Tibial nerve (tissue), 4 donors: ENCODE measurements around the gene ADAP1. TPM values are rescaled to one million over a fixed set of nuclear protein-coding genes. Genes with fewer than 3 reads are reported as not detected.
A peak's percentile ranks its signal among the peaks of the same experiment; 100 is the strongest.
"Not testable (repeated sequence)": the region's sequence is repeated elsewhere in the genome, so short reads cannot be mapped to it uniquely, and the experiment has no call there.

Source experiments
- DNase-seq, 2 donors: peaks; one replicate each; pipeline ENCODE4 v3.0.0-alpha.2; 2019; ENCODE audit warnings: low spot score in 2 of 2
- H3K27ac ChIP-seq, 4 donors: fragments of 200-600 bp; sonication (generic) in 3 of 4; one replicate each; pipeline ENCODE4 v1.5.1; 2017 to 2019; ENCODE audit warnings: mild to moderate bottlenecking in 1 of 4
- H3K27me3 ChIP-seq, 2 donors: fragments of 200-600 bp; sonication (generic) in 1 of 2; one replicate each; pipeline versions ENCODE4 v1.5.1 to v1.6.0; 2017 to 2019
- H3K36me3 ChIP-seq, 3 donors: fragments of 200-600 bp; sonication (generic); one replicate each; pipeline ENCODE4 v1.5.1; 2018 to 2019
- H3K4me1 ChIP-seq, 4 donors: fragments of 200-600 bp; sonication (generic) in 3 of 4; one replicate each; pipeline ENCODE4 v1.5.1; 2017 to 2019
- H3K4me3 ChIP-seq, 4 donors: fragments of 200-600 bp; sonication (generic) in 3 of 4; one replicate each; pipeline ENCODE4 v1.5.1; 2017 to 2019; ENCODE audit warnings: mild to moderate bottlenecking in 1 of 4, moderate library complexity in 1 of 4
- H3K9me3 ChIP-seq, 4 donors: fragments of 200-600 bp; sonication (generic) in 3 of 4; one replicate each; pipeline ENCODE4 v1.5.1; 2017 to 2019
- EP300 ChIP-seq, 2 donors: sonication (generic); formaldehyde crosslinking; IDR thresholded peaks; one replicate each; pipeline ENCODE4 v1.6.1; 2017; ENCODE audit warnings: antibody characterized with exemption in 2 of 2, mild to moderate bottlenecking in 1 of 2
- POLR2A ChIP-seq, 2 donors: fragments of 450-650 bp; IDR thresholded peaks; one replicate each; pipeline ENCODE4 v1.6.1; 2017; ENCODE audit warnings: antibody characterized with exemption in 2 of 2, mild to moderate bottlenecking in 2 of 2, moderate library complexity in 2 of 2
- WGBS, 2 donors: methylation state at CpG; one replicate each; pipeline ENCODE4 v1.1.5; 2018; 5-methylcytosine and 5-hydroxymethylcytosine counted together
- total RNA-seq, 4 donors: library from RNA; depleted of rRNA; stranded (reverse); fragments of >200 nt; gene quantifications; one replicate each; pipeline ENCODE4 v1.1.0, GENCODE V29; 2016
- TF ChIP-seq, protein P1 (sequence below), 5 experiments: fragments of 200-600 bp in 3 of 5; fragments of 450-650 bp in 2 of 5; sonication (generic) in 3 of 5; IDR thresholded peaks; one replicate each; pipeline ENCODE4 v1.5.1; 2016 to 2019; ENCODE audit warnings: antibody characterized with exemption in 5 of 5, mild to moderate bottlenecking in 3 of 5, moderate library complexity in 2 of 5

The ADAP1 gene
- total RNA-seq, 4 donors from 2014 or later: 29.3 to 53.0 (median 39.6) TPM

GRCh38 chr7:929311-929711 is 25.2 kb downstream of the ADAP1 start:
- DNase-seq: peak in 1 of 2 donors; percentile 23
- H3K4me1 ChIP-seq: peaks cover 0 to 63% (median 30%) of the 10 kb centered on the region in 4 donors
- no peak overlapping the region for H3K4me3 ChIP-seq
- H3K9me3 ChIP-seq: no peaks in the 10 kb centered on the region
- no peaks in the 10 kb centered on the region for H3K27me3 ChIP-seq
- peak overlapping the region; percentile 74 to 95 (median 89) for H3K27ac ChIP-seq
- 62 to 63% methylated on average over 14 of the region's 14 CpGs for WGBS, 2 donors
- TF ChIP-seq POLR2A (IDR thresholded peaks at IDR 0.05) (no peak), EP300 (IDR thresholded peaks at IDR 0.05) (peak in 1 of 2 donors; percentile 69)
- TF ChIP-seq, protein P1, sequence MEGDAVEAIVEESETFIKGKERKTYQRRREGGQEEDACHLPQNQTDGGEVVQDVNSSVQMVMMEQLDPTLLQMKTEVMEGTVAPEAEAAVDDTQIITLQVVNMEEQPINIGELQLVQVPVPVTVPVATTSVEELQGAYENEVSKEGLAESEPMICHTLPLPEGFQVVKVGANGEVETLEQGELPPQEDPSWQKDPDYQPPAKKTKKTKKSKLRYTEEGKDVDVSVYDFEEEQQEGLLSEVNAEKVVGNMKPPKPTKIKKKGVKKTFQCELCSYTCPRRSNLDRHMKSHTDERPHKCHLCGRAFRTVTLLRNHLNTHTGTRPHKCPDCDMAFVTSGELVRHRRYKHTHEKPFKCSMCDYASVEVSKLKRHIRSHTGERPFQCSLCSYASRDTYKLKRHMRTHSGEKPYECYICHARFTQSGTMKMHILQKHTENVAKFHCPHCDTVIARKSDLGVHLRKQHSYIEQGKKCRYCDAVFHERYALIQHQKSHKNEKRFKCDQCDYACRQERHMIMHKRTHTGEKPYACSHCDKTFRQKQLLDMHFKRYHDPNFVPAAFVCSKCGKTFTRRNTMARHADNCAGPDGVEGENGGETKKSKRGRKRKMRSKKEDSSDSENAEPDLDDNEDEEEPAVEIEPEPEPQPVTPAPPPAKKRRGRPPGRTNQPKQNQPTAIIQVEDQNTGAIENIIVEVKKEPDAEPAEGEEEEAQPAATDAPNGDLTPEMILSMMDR (IDR thresholded peaks at IDR 0.05): no peak
- peaks cover 0 to 1% (median 0%) of the 10 kb centered on the region in 3 donors for H3K36me3 ChIP-seq

- Histone ChIP-seq H3K27ac (peak overlapping the region; percentile 74 to 95 (median 89)), H3K4me3 (no peak overlapping the region), H3K9me3 (no peaks in the 10 kb centered on the region), H3K36me3 (no peaks in the 10 kb centered on the region), H3K4me1 (peaks cover 0 to 84% (median 46%) of the 10 kb centered on the region in 4 donors), H3K27me3 (peaks cover 0 to 5% of the 10 kb centered on the region in 2 donors)
- 55 to 65% methylated on average over 19 to 20 of the region's 21 CpGs for WGBS, 2 donors
- TF ChIP-seq POLR2A (IDR thresholded peaks at IDR 0.05) (peak; percentile 10 to 33), EP300 (IDR thresholded peaks at IDR 0.05) (peak in 1 of 2 donors; percentile 64)
- TF ChIP-seq, protein P1 (IDR thresholded peaks at IDR 0.05): no peak
- peak in 1 of 2 donors; percentile 12 for DNase-seq
These were observed 27.3 kb downstream of the ADAP1 start for GRCh38 chr7:927031-927671.

GRCh38 chr7:926061-927030 is 28.1 kb downstream of the ADAP1 start:
- peak in 1 of 2 donors; percentile 47 for DNase-seq
- Histone ChIP-seq H3K36me3 (no peaks in the 10 kb centered on the region), H3K27me3 (peaks cover 0 to 6% of the 10 kb centered on the region in 2 donors), H3K4me1 (peaks cover 0 to 85% (median 49%) of the 10 kb centered on the region in 4 donors), H3K9me3 (no peaks in the 10 kb centered on the region), H3K4me3 (peak overlapping the region in 1 of 4 donors; percentile 3), H3K27ac (peak overlapping the region; percentile 74 to 95 (median 89))
- TF ChIP-seq EP300 (IDR thresholded peaks at IDR 0.05): peak in 1 of 2 donors; percentile 77
- TF ChIP-seq POLR2A (IDR thresholded peaks at IDR 0.05): peak in 1 of 2 donors; percentile 28
- TF ChIP-seq, protein P1 (IDR thresholded peaks at IDR 0.05): no peak
- 36 to 43% methylated on average over 24 to 25 of the region's 47 CpGs for WGBS, 2 donors

- 37 to 41% methylated on average over 12 to 15 of the region's 18 CpGs for WGBS, 2 donors
- Histone ChIP-seq H3K36me3 (no peaks in the 10 kb centered on the region), H3K9me3 (no peaks in the 10 kb centered on the region), H3K4me3 (no peak overlapping the region), H3K27ac (peak overlapping the region; percentile 74 to 95 (median 89)), H3K4me1 (peaks cover 0 to 77% (median 49%) of the 10 kb centered on the region in 4 donors), H3K27me3 (peaks cover 0 to 6% of the 10 kb centered on the region in 2 donors)
- no peak for TF ChIP-seq POLR2A (IDR thresholded peaks at IDR 0.05)
- peak in 1 of 2 donors; percentile 77 for TF ChIP-seq EP300 (IDR thresholded peaks at IDR 0.05)
- peak in 1 of 2 donors; percentile 22 for DNase-seq
These were observed 28.9 kb downstream of the ADAP1 start for GRCh38 chr7:925601-926000.

- TF ChIP-seq POLR2A (IDR thresholded peaks at IDR 0.05): no peak
- TF ChIP-seq, protein P1 (IDR thresholded peaks at IDR 0.05): no peak
- TF ChIP-seq EP300 (IDR thresholded peaks at IDR 0.05): no peak
- H3K27me3 ChIP-seq: peaks cover 0 to 6% of the 10 kb centered on the region in 2 donors
- H3K4me3 ChIP-seq: no peak overlapping the region
- H3K4me1 ChIP-seq: peaks cover 0 to 77% (median 47%) of the 10 kb centered on the region in 4 donors
- peak overlapping the region; percentile 74 to 95 (median 89) for H3K27ac ChIP-seq
- no peaks in the 10 kb centered on the region for H3K36me3 ChIP-seq
- H3K9me3 ChIP-seq: no peaks in the 10 kb centered on the region
- WGBS, 2 donors: 45 to 50% methylated on average over 18 to 23 of the region's 24 CpGs
- DNase-seq: peak in 1 of 2 donors; percentile 15
These were observed 29.8 kb downstream of the ADAP1 start for GRCh38 chr7:924541-925231.

GRCh38 chr7:924042-924441 is 30.4 kb downstream of the ADAP1 start:
- H3K9me3 ChIP-seq, H3K36me3 ChIP-seq, H3K27me3 ChIP-seq, H3K4me3 ChIP-seq: not testable (repeated sequence)
- Histone ChIP-seq H3K4me1 (peaks cover 0 to 75% (median 45%) of the 10 kb centered on the region in 4 donors), H3K27ac (peak overlapping the region in 2 of 4 donors; percentile 87 to 95)
- peak in 1 of 2 donors; percentile 9 for DNase-seq
- 80 to 84% methylated on average over 3 to 9 of the region's 25 CpGs for WGBS, 2 donors
